ENCODE data around the gene RHBG.
"Not testable (repeated sequence)": the region's sequence is repeated elsewhere in the genome, so short reads cannot be mapped to it uniquely, and the experiment has no call there.

RHBG gene

DNA sequence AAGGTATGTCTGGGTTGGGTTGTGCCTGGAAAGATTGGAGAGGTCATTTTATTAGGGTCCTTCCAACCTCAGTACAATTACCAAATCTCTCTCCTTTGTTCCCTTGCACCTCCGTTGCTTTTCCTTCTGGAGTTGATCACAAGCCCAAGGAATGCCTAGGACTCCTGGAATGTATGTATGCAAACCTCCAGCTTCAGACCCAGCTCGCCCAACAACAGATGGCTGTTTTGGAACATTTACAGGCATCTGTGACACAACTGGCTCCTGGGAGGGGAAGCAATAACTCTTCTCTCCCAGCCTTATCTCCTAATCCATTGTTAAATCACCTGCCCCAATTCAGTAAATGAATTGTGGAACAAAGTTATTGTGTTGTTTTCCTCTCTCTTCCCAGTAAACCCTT, 22.4 kb upstream of the RHBG start:
- DNase-seq (ENCODE audit: extremely low read depth, insufficient read length) = no peak
- no peak for TF ChIP-seq CTCF (IDR thresholded peaks at IDR 0.05; ENCODE audit: insufficient read depth, low read length, poor library complexity, severe bottlenecking)
- H3K27me3 ChIP-seq (replicated peaks; ENCODE audit: control insufficient read depth, insufficient read depth, low read length) = peaks cover 1% of the 10 kb centered on the region
- no peaks in the 10 kb centered on the region for H3K36me3 ChIP-seq (ENCODE audit: control insufficient read depth, insufficient read depth, low read length)
- no peak overlapping the region for H3K4me3 ChIP-seq (replicated peaks; ENCODE audit: low read depth, low read length)

DNA sequence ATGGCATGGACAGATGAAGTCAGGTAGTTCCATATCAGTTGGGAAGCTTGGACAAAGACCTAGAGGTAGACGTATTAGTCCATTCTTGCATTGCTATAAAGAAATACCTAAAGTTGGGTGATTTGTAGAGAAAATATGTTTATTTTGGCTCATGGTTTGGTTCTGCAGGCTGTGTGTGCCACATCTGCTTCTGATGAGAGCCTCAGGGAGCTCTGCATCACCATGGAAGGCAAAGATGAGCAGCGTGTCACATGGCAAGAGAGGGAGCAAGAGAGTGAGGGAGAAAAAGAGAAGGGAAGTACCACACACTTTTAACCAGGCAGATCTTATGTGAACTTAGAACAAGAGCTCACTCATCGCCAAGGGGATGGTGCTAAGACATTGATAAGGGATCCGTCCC, 21.7 kb upstream of the RHBG start:
- Histone ChIP-seq H3K36me3 (ENCODE audit: control insufficient read depth, insufficient read depth, low read length) (no peaks in the 10 kb centered on the region), H3K4me3 (replicated peaks; ENCODE audit: low read depth, low read length) (no peak overlapping the region), H3K27me3 (replicated peaks; ENCODE audit: control insufficient read depth, insufficient read depth, low read length) (peaks cover 1% of the 10 kb centered on the region)
- DNase-seq (ENCODE audit: extremely low read depth, insufficient read length) = no peak
- TF ChIP-seq CTCF (IDR thresholded peaks at IDR 0.05; ENCODE audit: insufficient read depth, low read length, poor library complexity, severe bottlenecking) = no peak

- not testable (repeated sequence) for DNase-seq (ENCODE audit: extremely low read depth, insufficient read length); H3K36me3 ChIP-seq (ENCODE audit: control insufficient read depth, insufficient read depth, low read length); H3K4me3 ChIP-seq (replicated peaks; ENCODE audit: low read depth, low read length); H3K27me3 ChIP-seq (replicated peaks; ENCODE audit: control insufficient read depth, insufficient read depth, low read length)
Observed at GRCh38 chr1:156352481-156352880, 16.5 kb upstream of the RHBG start.

- no peak overlapping the region for H3K4me3 ChIP-seq (replicated peaks; ENCODE audit: low read depth, low read length)
- H3K27me3 ChIP-seq (replicated peaks; ENCODE audit: control insufficient read depth, insufficient read depth, low read length) = no peaks in the 10 kb centered on the region; the same call in 1 of the 2 replicates
- TF ChIP-seq CTCF (IDR thresholded peaks at IDR 0.05; ENCODE audit: insufficient read depth, low read length, poor library complexity, severe bottlenecking) = no peak
- no peaks in the 10 kb centered on the region for H3K36me3 ChIP-seq (ENCODE audit: control insufficient read depth, insufficient read depth, low read length)
- no peak for DNase-seq (ENCODE audit: extremely low read depth, insufficient read length)
Observed at GRCh38 chr1:156356262-156356874, 12.6 kb upstream of the RHBG start.

- peak; percentile 99 for TF ChIP-seq CTCF (IDR thresholded peaks at IDR 0.05; ENCODE audit: insufficient read depth, low read length, poor library complexity, severe bottlenecking)
- DNase-seq (ENCODE audit: extremely low read depth, insufficient read length) = peak; percentile 61
- no peak overlapping the region for H3K4me3 ChIP-seq (replicated peaks; ENCODE audit: low read depth, low read length)
- H3K36me3 ChIP-seq (ENCODE audit: control insufficient read depth, insufficient read depth, low read length) = no peaks in the 10 kb centered on the region
- H3K27me3 ChIP-seq (replicated peaks; ENCODE audit: control insufficient read depth, insufficient read depth, low read length) = no peaks in the 10 kb centered on the region; the same call in 1 of the 2 replicates
Observed at GRCh38 chr1:156356875-156357534, 12.0 kb upstream of the RHBG start.

DNA sequence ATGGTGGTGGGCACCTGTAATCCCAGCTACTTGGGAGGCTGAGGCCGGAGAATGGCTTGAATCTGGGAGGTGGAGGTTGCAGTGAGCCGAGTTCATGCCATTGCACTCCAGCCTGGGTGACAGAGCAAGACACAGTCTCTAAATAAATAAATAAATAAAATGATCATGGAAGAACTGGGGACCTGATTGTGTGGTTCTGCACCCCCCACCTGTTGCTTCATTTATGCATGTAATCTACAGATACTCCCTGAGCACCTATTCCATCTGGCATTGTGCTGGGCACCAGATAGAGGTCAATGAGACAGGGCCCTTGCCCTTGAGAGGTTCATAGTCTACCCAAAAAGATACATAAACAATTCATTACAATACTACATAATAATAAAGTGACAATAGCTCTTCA, 11.0 kb upstream of the RHBG start:
- H3K4me3 ChIP-seq (replicated peaks; ENCODE audit: low read depth, low read length) = no peak overlapping the region
- H3K36me3 ChIP-seq (ENCODE audit: control insufficient read depth, insufficient read depth, low read length) = no peaks in the 10 kb centered on the region
- no peak for TF ChIP-seq CTCF (IDR thresholded peaks at IDR 0.05; ENCODE audit: insufficient read depth, low read length, poor library complexity, severe bottlenecking)
- no peak for DNase-seq (ENCODE audit: extremely low read depth, insufficient read length)
- H3K27me3 ChIP-seq (replicated peaks; ENCODE audit: control insufficient read depth, insufficient read depth, low read length) = no peaks in the 10 kb centered on the region; the same call in 1 of the 2 replicates

Data from GM06990 (cell line).